NB4 (cell line): ENCODE measurements around the gene CPT1C.

Experiments
- DNase-seq: peaks from one replicate; pipeline ENCODE4 v3.0.0; 2010; ENCODE audit warnings: low read depth
- H3K4me3 ChIP-seq: one replicate; pipeline ENCODE4 v1.5.1; 2011; ENCODE audit warnings: mild to moderate bottlenecking, low read depth, low read length, moderate library complexity
- CTCF ChIP-seq: IDR thresholded peaks from one replicate; pipeline ENCODE4 v1.5.1; 2012; ENCODE audit warnings: low read depth, low read length
- MAX ChIP-seq: IDR thresholded peaks from 2 replicates; pipeline ENCODE4 v1.6.1; 2011; ENCODE audit warnings: low read depth, low read length
- MYC ChIP-seq: IDR thresholded peaks from 2 replicates; pipeline ENCODE4 v1.6.1; 2011; ENCODE audit warnings: low read depth, low read length
- POLR2A ChIP-seq: IDR thresholded peaks from 2 replicates; pipeline ENCODE4 v1.6.1; 2011; ENCODE audit warnings: mild to moderate bottlenecking; ENCODE audit not compliant: insufficient read length; ENCODE audit errors: extremely low read depth

The CPT1C gene

GRCh38 chr19:49660338-49660961 is 30.5 kb upstream of the CPT1C start:
- no peak for TF ChIP-seq CTCF
- no peak overlapping the region for H3K4me3 ChIP-seq
- DNase-seq: no peak

- DNase-seq: no peak
- TF ChIP-seq MYC (no peak), MAX (no peak), CTCF (no peak), POLR2A (no peak)
- no peak overlapping the region for H3K4me3 ChIP-seq
Measured at GRCh38 chr19:49662011-49662410, 28.9 kb upstream of the CPT1C start.

- TF ChIP-seq CTCF (no peak), MYC (no peak), POLR2A (no peak), MAX (no peak)
- DNase-seq: no peak
- H3K4me3 ChIP-seq: no peak overlapping the region
Measured at GRCh38 chr19:49663224-49663623, 27.7 kb upstream of the CPT1C start.

GRCh38 chr19:49664171-49665035 is 26.5 kb upstream of the CPT1C start:
- H3K4me3 ChIP-seq: peak overlapping the region; percentile 76
- peak; percentile 78 for DNase-seq
- TF ChIP-seq MAX (peak; percentile 25; the same call in 1 of the 2 replicates), POLR2A (peak; percentile 50), CTCF (no peak), MYC (no peak; the same call in 1 of the 2 replicates)

- no peak for TF ChIP-seq POLR2A
- TF ChIP-seq MYC: no peak
- no peak for TF ChIP-seq CTCF
- no peak for TF ChIP-seq MAX
- DNase-seq: no peak
- H3K4me3 ChIP-seq: peak overlapping the region; percentile 76
Measured at GRCh38 chr19:49665036-49665350, 25.9 kb upstream of the CPT1C start.
